ENCODE results near the gene KIF26B.

Gene KIF26B

GRCh38 chr1:245614476-245614875 lies 459.7 kb downstream of the KIF26B start:
- no peak for DNase-seq (ENCODE audit: low read depth in 1 of 2, low spot score in 1 of 2)

- no peak for DNase-seq (ENCODE audit: low read depth in 1 of 2, low spot score in 1 of 2)
Observed at GRCh38 chr1:245615001-245615400, 460.2 kb downstream of the KIF26B start.

GRCh38 chr1:245621589-245621988 lies 466.8 kb downstream of the KIF26B start:
- DNase-seq (ENCODE audit: low read depth in 1 of 2, low spot score in 1 of 2), result no peak

DNA sequence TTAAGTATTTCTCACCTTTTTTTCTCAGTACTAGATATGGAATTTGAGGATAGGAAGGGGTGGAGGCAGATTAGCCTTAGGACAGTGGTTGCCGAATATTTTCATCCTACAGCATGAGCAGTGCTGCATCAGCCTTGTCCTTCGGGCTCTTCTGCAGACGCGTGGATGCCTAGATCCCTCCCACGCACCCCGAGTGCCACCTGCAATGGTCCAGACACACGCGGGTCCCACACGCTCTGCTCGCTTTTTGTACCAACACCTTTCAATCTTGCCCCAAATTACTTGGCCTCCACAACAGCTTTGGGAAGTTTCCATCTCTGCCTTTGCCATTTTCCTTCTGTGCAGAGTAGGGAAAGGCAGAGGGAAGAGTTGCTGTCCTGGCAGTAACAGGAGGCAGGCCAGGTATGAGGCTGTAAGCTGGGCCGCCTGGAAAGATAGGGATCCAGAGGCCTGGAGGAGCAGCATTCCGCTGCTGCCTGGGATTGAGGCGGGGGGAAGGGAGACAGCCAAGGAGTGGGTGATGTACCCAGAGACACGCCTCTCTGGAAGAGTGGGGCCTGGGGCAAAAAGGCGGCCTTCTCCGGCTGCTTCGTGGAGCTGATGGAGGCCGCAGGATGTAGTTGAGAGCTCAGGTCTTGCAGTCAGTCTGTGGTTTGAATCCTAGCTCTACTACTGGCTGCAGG lies 467.7 kb downstream of the KIF26B start:
- DNase-seq (ENCODE audit: low read depth in 1 of 2, low spot score in 1 of 2), result no peak

GRCh38 chr1:245641384-245641783 lies 486.6 kb downstream of the KIF26B start:
- no peak for DNase-seq (ENCODE audit: low read depth in 1 of 2, low spot score in 1 of 2)

DNA sequence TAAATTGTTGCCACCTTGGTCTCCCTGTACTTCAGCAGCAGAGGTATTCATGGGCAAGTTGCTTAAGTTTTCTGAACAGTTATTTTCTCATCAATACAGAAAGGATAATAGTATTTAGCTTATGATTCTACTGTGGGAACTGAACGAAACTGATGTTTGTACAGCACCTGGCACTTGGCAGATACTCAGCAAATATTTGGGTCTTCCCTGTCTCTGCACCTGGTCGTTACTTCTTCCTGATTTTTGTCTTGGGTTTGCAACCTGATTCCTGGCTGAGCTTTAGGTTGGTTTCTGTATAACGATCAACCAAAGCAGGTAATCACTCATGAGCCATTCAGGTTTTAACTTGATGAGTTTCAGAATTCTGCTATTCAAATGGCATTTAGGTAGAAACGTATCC lies 490.6 kb downstream of the KIF26B start:
- DNase-seq (ENCODE audit: low read depth in 1 of 2, low spot score in 1 of 2), result no peak

GRCh38 chr1:245645894-245646293 lies 491.1 kb downstream of the KIF26B start:
- DNase-seq (ENCODE audit: low read depth in 1 of 2, low spot score in 1 of 2), result no peak

GRCh38 chr1:245648749-245649522 lies 494.2 kb downstream of the KIF26B start:
- DNase-seq (ENCODE audit: low read depth in 1 of 2, low spot score in 1 of 2), result no peak

DNA sequence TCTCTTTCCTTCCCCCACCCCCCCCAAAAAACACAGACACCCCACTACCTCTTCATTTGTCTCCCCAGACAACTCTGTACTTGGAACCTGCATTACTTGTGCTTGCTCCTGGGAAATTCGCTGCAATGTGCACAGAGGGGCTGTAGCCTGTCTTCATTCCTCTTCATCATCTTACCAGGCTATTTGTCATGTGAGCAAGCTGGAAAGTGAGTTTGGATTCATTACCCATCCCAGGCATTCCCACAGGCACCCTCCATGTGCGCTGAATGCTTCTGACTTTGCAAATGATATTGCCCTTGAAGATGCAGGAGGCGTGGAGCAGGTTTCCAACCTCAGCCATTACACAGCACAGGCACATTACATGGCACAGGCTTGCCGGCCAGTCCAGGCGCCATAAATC lies 494.9 kb downstream of the KIF26B start:
- DNase-seq (ENCODE audit: low read depth in 1 of 2, low spot score in 1 of 2), result no peak

- DNase-seq (ENCODE audit: low read depth in 1 of 2, low spot score in 1 of 2), result no peak
Observed at GRCh38 chr1:245650441-245650960, 495.7 kb downstream of the KIF26B start.

- DNase-seq (ENCODE audit: low read depth in 1 of 2, low spot score in 1 of 2), result no peak
Observed at GRCh38 chr1:245651093-245651492, 496.3 kb downstream of the KIF26B start.

- DNase-seq (ENCODE audit: low read depth in 1 of 2, low spot score in 1 of 2), result no peak
Observed at GRCh38 chr1:245652116-245652515, 497.3 kb downstream of the KIF26B start.

DNA sequence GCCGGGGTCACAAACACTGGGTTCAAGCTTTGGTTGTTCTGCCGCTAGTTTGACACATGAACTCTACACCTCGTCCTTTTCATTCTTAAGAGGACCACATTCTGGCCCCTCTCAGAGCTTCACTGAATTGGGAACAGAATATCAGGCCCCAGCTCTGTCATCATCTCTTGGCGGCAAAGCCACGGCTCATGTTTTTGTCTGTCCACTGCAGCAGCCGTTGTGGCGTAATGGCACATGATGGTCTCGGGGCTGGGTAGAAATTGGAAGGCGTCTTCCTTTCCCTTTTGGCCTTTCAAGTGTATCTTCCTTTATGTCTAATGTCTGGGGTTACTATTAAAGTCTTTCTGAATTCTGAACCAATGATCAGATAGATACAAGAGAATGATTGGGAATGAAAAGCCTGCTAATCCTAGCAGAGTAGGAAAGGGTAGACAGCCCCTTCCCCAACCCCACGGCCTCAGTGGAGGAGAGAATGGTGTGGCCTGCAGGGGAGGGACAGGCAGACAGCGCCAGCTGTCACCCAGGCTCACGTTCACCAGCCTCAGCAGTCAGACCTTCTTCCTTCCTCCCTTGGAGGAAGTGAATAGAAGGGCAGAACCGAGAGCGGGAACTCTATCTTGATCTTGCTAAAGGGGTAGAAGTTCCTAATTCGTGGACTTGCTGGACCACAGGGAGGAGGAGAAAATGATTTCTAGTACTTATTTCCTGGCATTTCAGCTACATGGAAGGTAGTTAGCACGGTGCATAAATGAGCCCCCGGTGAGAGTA lies 498.1 kb downstream of the KIF26B start:
- no peak for DNase-seq (ENCODE audit: low read depth in 1 of 2, low spot score in 1 of 2)

GRCh38 chr1:245654460-245655050 lies 499.8 kb downstream of the KIF26B start:
- DNase-seq (ENCODE audit: low read depth in 1 of 2, low spot score in 1 of 2), result no peak

- DNase-seq (ENCODE audit: low read depth in 1 of 2, low spot score in 1 of 2), result no peak
Observed at GRCh38 chr1:245656189-245656717, 501.5 kb downstream of the KIF26B start.

GRCh38 chr1:245657371-245657770 lies 502.6 kb downstream of the KIF26B start:
- no peak for DNase-seq (ENCODE audit: low read depth in 1 of 2, low spot score in 1 of 2)

GRCh38 chr1:245663373-245663772 lies 508.6 kb downstream of the KIF26B start:
- DNase-seq (ENCODE audit: low read depth in 1 of 2, low spot score in 1 of 2), result no peak

DNA sequence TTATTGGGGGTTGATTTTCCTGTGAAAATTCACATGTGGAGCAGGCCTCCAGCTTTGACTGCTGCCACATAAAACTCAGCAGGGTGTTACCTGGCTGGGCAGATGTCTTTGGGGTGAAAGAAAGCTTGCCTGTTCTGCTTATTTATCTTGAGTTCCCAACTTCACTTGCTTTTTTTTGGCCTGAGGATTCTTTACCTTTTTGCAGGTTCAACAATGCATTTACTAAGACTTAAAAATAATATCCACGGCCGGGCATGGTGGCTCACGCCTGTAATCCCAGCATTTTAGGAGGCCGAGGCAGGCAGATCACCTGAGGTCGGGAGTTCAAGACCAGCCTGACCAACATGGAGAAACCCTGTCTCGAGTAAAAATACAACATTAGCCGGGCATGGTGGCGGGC lies 509.1 kb downstream of the KIF26B start:
- DNase-seq (ENCODE audit: low read depth in 1 of 2, low spot score in 1 of 2), result no peak

- no peak for DNase-seq (ENCODE audit: low read depth in 1 of 2, low spot score in 1 of 2)
Observed at GRCh38 chr1:245666412-245666811, 511.6 kb downstream of the KIF26B start.

GRCh38 chr1:245671349-245671748 lies 516.6 kb downstream of the KIF26B start:
- DNase-seq (ENCODE audit: low read depth in 1 of 2, low spot score in 1 of 2), result no peak

Measured in stimulated activated CD4-positive, alpha-beta T cell treated with anti-CD3 and anti-CD28 coated beads, Interleukin-15, amount 100 ng/mL, for 1 hour (primary cell).